CD14-positive monocyte (primary cell): ENCODE data around the gene PLA2G4D. TPM values are rescaled to one million over a fixed set of nuclear protein-coding genes. Genes with fewer than 3 reads are reported as not detected.
A peak's percentile ranks its signal among the peaks of the same experiment; 100 is the strongest.

Source experiments
- DNase-seq, 3 donors: peaks; one replicate each; pipeline ENCODE4 v3.0.0-alpha.2; 2011 to 2022
- H2AFZ ChIP-seq: 2 replicates; pipeline ENCODE4 v1.6.0; 2012; ENCODE audit warnings: mild to moderate bottlenecking, low read depth, low read length, inconsistent platforms; ENCODE audit not compliant: insufficient read depth, poor library complexity, severe bottlenecking
- H3K27ac ChIP-seq, 2 donors: 1 replicate in 1 of 2; 2 replicates in 1 of 2; pipeline ENCODE4 v1.5.1; 2012 to 2013; ENCODE audit warnings: low read length in 2 of 2, control low read depth in 1 of 2, inconsistent platforms in 1 of 2, low read depth in 1 of 2, mild to moderate bottlenecking in 1 of 2
- H3K27me3 ChIP-seq, 2 donors: one replicate each; pipeline versions ENCODE4 v1.6.0 to v1.6.1; 2011 to 2013; ENCODE audit warnings: low read length in 2 of 2; ENCODE audit not compliant: control insufficient read depth in 2 of 2, insufficient read depth in 2 of 2
- H3K36me3 ChIP-seq, 2 donors: replicated peaks in 1 of 2; 1 replicate in 1 of 2; 2 replicates in 1 of 2; pipeline versions ENCODE4 v1.5.1 to v1.6.1; 2012 to 2013; ENCODE audit warnings: low read length in 2 of 2, control low read depth in 1 of 2, inconsistent platforms in 1 of 2, mild to moderate bottlenecking in 1 of 2; ENCODE audit not compliant: insufficient read depth in 2 of 2, control insufficient read depth in 1 of 2
- H3K4me1 ChIP-seq, 2 donors: 1 replicate in 1 of 2; 2 replicates in 1 of 2; pipeline versions ENCODE4 v1.5.1 to v1.6.1; 2012 to 2013; ENCODE audit warnings: low read length in 2 of 2, control low read depth in 1 of 2, inconsistent platforms in 1 of 2, mild to moderate bottlenecking in 1 of 2, moderate library complexity in 1 of 2; ENCODE audit not compliant: insufficient read depth in 2 of 2, control insufficient read depth in 1 of 2
- H3K4me2 ChIP-seq: replicated peaks from 2 replicates; pipeline ENCODE3; 2012; ENCODE audit warnings: low read length, moderate library complexity, mild to moderate bottlenecking; ENCODE audit not compliant: poor library complexity, severe bottlenecking; ENCODE audit errors: extremely low read depth
- H3K4me3 ChIP-seq, 3 experiments: fragments of 200-600 bp in 1 of 3; sonication (generic) in 1 of 3; replicated peaks in 1 of 3; 1 replicate in 2 of 3; 2 replicates in 1 of 3; pipeline ENCODE4 v1.5.1; 2011 to 2013; ENCODE audit warnings: low read length in 3 of 3, mild to moderate bottlenecking in 3 of 3, control low read depth in 2 of 3, low read depth in 2 of 3, inconsistent platforms in 1 of 3, moderate library complexity in 1 of 3
- H3K79me2 ChIP-seq: 2 replicates; pipeline ENCODE4 v1.6.0; 2012; ENCODE audit warnings: mild to moderate bottlenecking, control low read depth, inconsistent platforms, low read length, moderate library complexity; ENCODE audit not compliant: insufficient read depth
- H3K9ac ChIP-seq: 2 replicates; pipeline ENCODE4 v1.6.0; 2017; ENCODE audit warnings: low read length, mild to moderate bottlenecking; ENCODE audit not compliant: insufficient read depth, poor library complexity, severe bottlenecking
- H3K9me3 ChIP-seq, 2 donors: replicated peaks in 1 of 2; 1 replicate in 1 of 2; 2 replicates in 1 of 2; pipeline versions ENCODE4 v1.5.1 to v1.6.1; 2012 to 2013; ENCODE audit warnings: low read length in 2 of 2, control low read depth in 1 of 2; ENCODE audit not compliant: control insufficient read depth in 1 of 2, insufficient read depth in 1 of 2
- H4K20me1 ChIP-seq: 2 replicates; pipeline ENCODE4 v1.6.0; 2012; ENCODE audit warnings: mild to moderate bottlenecking, low read length, control low read depth, moderate library complexity; ENCODE audit not compliant: insufficient read depth
- H3K27ac Mint-ChIP-seq, 7 donors: one replicate each; pipeline ENCODE4 v1.8.0; 2020; ENCODE audit warnings: mild to moderate bottlenecking in 7 of 7, mixed read lengths in 7 of 7, moderate library complexity in 6 of 7, inconsistent platforms in 2 of 7
- H3K27me3 Mint-ChIP-seq, 3 donors: one replicate each; pipeline ENCODE4 v1.8.0; 2021 to 2022; ENCODE audit warnings: low read depth in 3 of 3, mild to moderate bottlenecking in 3 of 3, mixed read lengths in 3 of 3, moderate library complexity in 3 of 3, inconsistent platforms in 1 of 3
- H3K36me3 Mint-ChIP-seq, 2 donors: one replicate each; pipeline ENCODE4 v1.8.0; 2020; ENCODE audit warnings: mixed read lengths in 2 of 2, inconsistent platforms in 1 of 2, mild to moderate bottlenecking in 1 of 2
- H3K4me1 Mint-ChIP-seq: one replicate; pipeline ENCODE4 v1.8.0; 2020; ENCODE audit warnings: mild to moderate bottlenecking, mixed read lengths
- H3K4me3 Mint-ChIP-seq, 2 donors: one replicate each; pipeline ENCODE4 v1.8.0; 2020; ENCODE audit warnings: mild to moderate bottlenecking in 2 of 2, mixed read lengths in 2 of 2, moderate library complexity in 1 of 2
- H3K9me3 Mint-ChIP-seq, 7 donors: one replicate each; pipeline ENCODE4 v1.8.0; 2020 to 2022; ENCODE audit warnings: mixed read lengths in 7 of 7, mild to moderate bottlenecking in 6 of 7, moderate library complexity in 6 of 7, inconsistent platforms in 2 of 7
- CTCF ChIP-seq: fragments of 200-600 bp; IDR thresholded peaks from one replicate; pipeline ENCODE4 v1.8.0; 2022; ENCODE audit warnings: antibody characterized with exemption, mild to moderate bottlenecking
- WGBS: methylation state at CpG from one replicate; pipeline ENCODE4 v1.1.5; 2013; ENCODE audit warnings: missing lambda C conversion rate; ENCODE audit not compliant: insufficient coverage; 5-methylcytosine and 5-hydroxymethylcytosine counted together
- intact Hi-C, 2 donors: fragments of 100-400 bp; cut with micrococcal nuclease; formaldehyde crosslinking; loops; one replicate each; pipeline versions ENCODE4 v1.15.0 to v1.15.1; 2023
- polyA plus RNA-seq, 3 donors: library from polyadenylated mRNA; depleted of rRNA in 1 of 3; unstranded in 2 of 3; stranded (reverse) in 1 of 3; fragments of 300-500 nt in 2 of 3; fragments of >200 nt in 1 of 3; fragmentation: Illumina TruSeq in 2 of 3; gene quantifications; 1 replicate in 2 of 3; 2 replicates in 1 of 3; pipeline ENCODE4 v1.2.3, GENCODE V29; 2012 to 2021

PLA2G4D gene
- polyA plus RNA-seq, 3 donors = not detected

DNA sequence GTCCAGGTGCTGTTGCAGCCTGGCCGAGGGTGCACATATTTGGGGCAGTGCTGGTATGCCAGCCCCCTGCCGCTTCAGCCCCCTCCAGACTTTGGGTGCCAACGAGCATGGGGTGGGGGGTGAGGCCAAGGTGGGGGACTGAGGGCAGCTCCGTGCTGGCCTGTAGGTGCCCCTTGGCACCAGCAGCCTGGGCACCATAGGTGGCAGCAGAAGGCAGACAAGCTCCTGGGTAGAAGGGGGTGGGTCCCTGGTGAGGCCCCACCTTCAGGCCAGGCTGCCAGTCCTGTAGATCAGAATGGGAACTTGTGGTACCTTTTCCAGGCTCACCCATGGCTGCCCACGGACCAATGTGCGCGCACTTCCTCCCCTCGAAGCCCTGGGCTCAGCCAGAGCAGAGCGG lies 57.4 kb downstream of the PLA2G4D start:
- Histone ChIP-seq H3K27ac (no peak overlapping the region), H3K27me3 (no peaks in the 10 kb centered on the region), H3K9me3 (peaks cover 0 to 4% of the 10 kb centered on the region in 2 donors), H3K79me2 (no peaks in the 10 kb centered on the region), H2AFZ (no peak overlapping the region), H3K4me3 (no peak overlapping the region), H3K9ac (no peak overlapping the region), H3K4me2 (no peak overlapping the region), H3K4me1 (peaks cover 14 to 21% of the 10 kb centered on the region in 2 donors), H3K36me3 (no peaks in the 10 kb centered on the region), H4K20me1 (no peaks in the 10 kb centered on the region)
- peaks cover 1 to 4% (median 3%) of the 10 kb centered on the region in 3 donors for H3K27me3 Mint-ChIP-seq
- DNase-seq = no peak
- WGBS = 83% methylated on average over 9 of the region's 9 CpGs
- TF ChIP-seq CTCF = no peak
- intact Hi-C loops = no loop called here
- peaks cover 0 to 11% (median under 1%) of the 10 kb centered on the region in 7 donors for H3K9me3 Mint-ChIP-seq
- peaks cover 17% of the 10 kb centered on the region for H3K4me1 Mint-ChIP-seq
- H3K27ac Mint-ChIP-seq = no peak overlapping the region
- H3K36me3 Mint-ChIP-seq = no peaks in the 10 kb centered on the region
- H3K4me3 Mint-ChIP-seq = no peak overlapping the region

GRCh38 chr15:42036112-42036905 lies 58.1 kb downstream of the PLA2G4D start:
- H3K27me3 ChIP-seq = no peaks in the 10 kb centered on the region
- H4K20me1 ChIP-seq = no peaks in the 10 kb centered on the region
- H3K9ac ChIP-seq = no peak overlapping the region
- H3K79me2 ChIP-seq = no peaks in the 10 kb centered on the region
- H3K4me3 ChIP-seq = no peak overlapping the region
- TF ChIP-seq CTCF = no peak
- Mint-ChIP-seq H3K27me3 (peaks cover 2 to 9% (median 3%) of the 10 kb centered on the region in 3 donors), H3K9me3 (peaks cover 0 to 18% (median 3%) of the 10 kb centered on the region in 7 donors), H3K4me3 (peak overlapping the region in 1 of 2 donors; percentile 37), H3K4me1 (peaks cover 15% of the 10 kb centered on the region), H3K36me3 (no peaks in the 10 kb centered on the region), H3K27ac (peak overlapping the region in 1 of 7 donors; percentile 50)
- no peak for DNase-seq
- peak overlapping the region; percentile 62 for H2AFZ ChIP-seq
- WGBS = 95% methylated on average over 37 of the region's 45 CpGs
- no peak overlapping the region for H3K4me2 ChIP-seq
- H3K27ac ChIP-seq = no peak overlapping the region
- H3K36me3 ChIP-seq = no peaks in the 10 kb centered on the region
- intact Hi-C loops = no loop called here
- peaks cover 0 to 4% of the 10 kb centered on the region in 2 donors for H3K9me3 ChIP-seq
- H3K4me1 ChIP-seq = peaks cover 14 to 21% of the 10 kb centered on the region in 2 donors
